H1 (cell line): ENCODE results near the gene ABL2. TPM values are rescaled to one million over a fixed set of nuclear protein-coding genes. Genes with fewer than 3 reads are reported as not detected.

Source experiments
- CTCF ChIA-PET: fragments of 300-600 bp; sonication (Branson Sonifier 250); formaldehyde crosslinking; loops from one replicate; lab custom pipeline; 2021; ENCODE audit not compliant: partially characterized antibody; lab: Charles Lee
- POLR2A ChIA-PET: fragments of 300-600 bp; sonication (Branson Sonifier 250); formaldehyde crosslinking; loops from one replicate; lab custom pipeline; 2021; ENCODE audit warnings: inconsistent platforms; ENCODE audit not compliant: partially characterized antibody; lab: Charles Lee
- DNase-seq, 2 experiments: peaks; one replicate each; pipeline versions ENCODE4 v3.0.0 to v3.0.0-alpha.2; 2010 to 2022; ENCODE audit warnings: low spot score in 2 of 2, low read depth in 1 of 2, mixed read lengths in 1 of 2
- FAIRE-seq: peaks from 2 replicates; lab custom pipeline; 2011; peaks lifted over from hg19 to GRCh38; lab: Jason Lieb, UNC
- H2AFZ ChIP-seq: 2 replicates; pipeline ENCODE4 v1.8.1; 2012; ENCODE audit warnings: low read length, inconsistent platforms
- H2AK5ac ChIP-seq: 2 replicates; pipeline ENCODE4 v1.6.1; 2013; ENCODE audit warnings: low read depth, low read length
- H2BK120ac ChIP-seq: replicated peaks from 2 replicates; pipeline ENCODE3; 2013; ENCODE audit warnings: low read depth, low read length, inconsistent platforms
- H2BK12ac ChIP-seq: 2 replicates; pipeline ENCODE4 v1.6.1; 2013; ENCODE audit warnings: low read depth, low read length
- H2BK15ac ChIP-seq: 2 replicates; pipeline ENCODE4 v1.6.1; 2013; ENCODE audit warnings: low read length
- H2BK20ac ChIP-seq: 2 replicates; pipeline ENCODE4 v1.6.1; 2013; ENCODE audit warnings: low read length
- H2BK5ac ChIP-seq: 2 replicates; pipeline ENCODE4 v1.6.1; 2013; ENCODE audit warnings: low read depth, low read length
- H3K14ac ChIP-seq: 2 replicates; pipeline ENCODE4 v1.6.1; 2013; ENCODE audit warnings: inconsistent platforms; ENCODE audit not compliant: insufficient read length
- H3K18ac ChIP-seq: 2 replicates; pipeline ENCODE4 v1.6.1; 2013; ENCODE audit warnings: low read length; ENCODE audit errors: extremely low read depth
- H3K23ac ChIP-seq: 2 replicates; pipeline ENCODE4 v1.6.1; 2013; ENCODE audit warnings: inconsistent platforms; ENCODE audit not compliant: insufficient read length
- H3K23me2 ChIP-seq: 2 replicates; pipeline ENCODE4 v1.6.1; 2013; ENCODE audit warnings: low read depth, low read length
- H3K27ac ChIP-seq: 2 replicates; pipeline ENCODE4 v1.6.1; 2011; ENCODE audit warnings: low read depth, low read length, inconsistent platforms
- H3K27me3 ChIP-seq, 4 experiments: replicated peaks in 1 of 4; 1 replicate in 1 of 4; 2 replicates in 3 of 4; pipeline versions ENCODE4 v1.6.1 to v1.8.1; 2011 to 2013; ENCODE audit warnings: low read length in 3 of 4, mild to moderate bottlenecking in 3 of 4, inconsistent platforms in 2 of 4, mixed read lengths in 2 of 4, moderate library complexity in 1 of 4; ENCODE audit not compliant: control insufficient read depth in 3 of 4, insufficient read depth in 3 of 4; ENCODE audit errors: extremely low read depth in 1 of 4
- H3K36me3 ChIP-seq, 4 experiments: 2 replicates each; pipeline versions ENCODE4 v1.6.1 to v1.8.1; 2011 to 2013; ENCODE audit warnings: mild to moderate bottlenecking in 4 of 4, low read length in 3 of 4, moderate library complexity in 2 of 4, control low read depth in 1 of 4, inconsistent platforms in 1 of 4; ENCODE audit not compliant: insufficient read depth in 4 of 4, control insufficient read depth in 2 of 4
- H3K4ac ChIP-seq: replicated peaks from 2 replicates; pipeline ENCODE3; 2013; ENCODE audit warnings: low read length, low read depth, mixed read lengths, inconsistent platforms; ENCODE audit not compliant: insufficient read length
- H3K4me1 ChIP-seq, 4 experiments: replicated peaks in 1 of 4; 1 replicate in 1 of 4; 2 replicates in 3 of 4; pipeline versions ENCODE4 v1.6.1 to v1.8.1; 2011 to 2013; ENCODE audit warnings: low read length in 3 of 4, inconsistent platforms in 2 of 4, mixed read lengths in 1 of 4; ENCODE audit not compliant: insufficient read depth in 4 of 4, control insufficient read depth in 3 of 4
- H3K4me2 ChIP-seq, 2 experiments: 2 replicates each; pipeline versions ENCODE4 v1.6.1 to v1.8.1; 2011 to 2013; ENCODE audit warnings: low read depth in 2 of 2, low read length in 2 of 2, control low read depth in 1 of 2, inconsistent platforms in 1 of 2, mild to moderate bottlenecking in 1 of 2; ENCODE audit not compliant: insufficient read depth in 1 of 2
- H3K4me3 ChIP-seq, 4 experiments: fragments of 200-600, 300-600 bp in 1 of 4; sonication (generic), shearing (Covaris generic), sonication (Bioruptor Twin) in 1 of 4; 2 replicates each; pipeline versions ENCODE4 v1.5.1 to v1.8.1; 2011 to 2016; ENCODE audit warnings: low read length in 4 of 4, low read depth in 3 of 4, control low read depth in 2 of 4, inconsistent platforms in 2 of 4, mild to moderate bottlenecking in 2 of 4, mixed read lengths in 1 of 4, moderate library complexity in 1 of 4; ENCODE audit not compliant: insufficient read depth in 2 of 4; ENCODE audit errors: extremely low read depth in 1 of 4
- H3K56ac ChIP-seq: replicated peaks from 2 replicates; pipeline ENCODE3; 2013; ENCODE audit warnings: low read depth, mild to moderate bottlenecking, mixed read lengths, low read length, inconsistent platforms; ENCODE audit not compliant: insufficient read length
- H3K79me1 ChIP-seq: 2 replicates; pipeline ENCODE4 v1.6.1; 2013; ENCODE audit warnings: low read depth, low read length, control low read depth
- H3K79me2 ChIP-seq, 2 experiments: 2 replicates each; pipeline versions ENCODE4 v1.6.1 to v1.8.1; 2012 to 2013; ENCODE audit warnings: low read length in 2 of 2, mild to moderate bottlenecking in 2 of 2, inconsistent platforms in 1 of 2; ENCODE audit not compliant: insufficient read depth in 2 of 2, control insufficient read depth in 1 of 2
- H3K9ac ChIP-seq, 4 experiments: replicated peaks in 1 of 4; 1 replicate in 1 of 4; 2 replicates in 3 of 4; pipeline versions ENCODE4 v1.6.1 to v1.8.1; 2011 to 2013; ENCODE audit warnings: low read depth in 3 of 4, low read length in 3 of 4, control low read depth in 2 of 4, mild to moderate bottlenecking in 2 of 4, moderate library complexity in 2 of 4, inconsistent platforms in 1 of 4; ENCODE audit errors: extremely low read depth in 1 of 4
- H3K9me3 ChIP-seq, 2 experiments: 2 replicates each; pipeline versions ENCODE4 v1.6.1 to v1.8.1; 2012 to 2013; ENCODE audit warnings: mild to moderate bottlenecking in 2 of 2, moderate library complexity in 2 of 2, control low read depth in 1 of 2, inconsistent platforms in 1 of 2, low read depth in 1 of 2, low read length in 1 of 2, mixed read lengths in 1 of 2; ENCODE audit not compliant: insufficient read depth in 2 of 2
- H4K20me1 ChIP-seq, 2 experiments: replicated peaks in 1 of 2; 2 replicates each; pipeline versions ENCODE3 to v1.8.1; 2011 to 2013; ENCODE audit warnings: inconsistent platforms in 2 of 2, low read length in 2 of 2, mild to moderate bottlenecking in 1 of 2; ENCODE audit not compliant: insufficient read depth in 2 of 2, control insufficient read depth in 1 of 2
- H4K5ac ChIP-seq: 2 replicates; pipeline ENCODE4 v1.6.1; 2013; ENCODE audit warnings: low read length, low read depth, mixed read lengths, inconsistent platforms; ENCODE audit not compliant: insufficient read length
- H4K8ac ChIP-seq: 2 replicates; pipeline ENCODE4 v1.8.0; 2013; ENCODE audit warnings: mild to moderate bottlenecking, moderate library complexity, low read length, inconsistent platforms; ENCODE audit not compliant: insufficient read depth; ENCODE audit errors: extremely low read depth
- H4K91ac ChIP-seq: replicated peaks from 2 replicates; pipeline ENCODE3; 2013; ENCODE audit warnings: low read length, mixed read lengths, inconsistent platforms; ENCODE audit not compliant: insufficient read length
- ASH2L ChIP-seq: fragments of 200-600, 300-600 bp; sonication (generic); IDR thresholded peaks from one replicate; pipeline ENCODE4 v1.7.1; 2017; ENCODE audit warnings: low read length
- FOSL1 ChIP-seq: IDR thresholded peaks from 2 replicates; pipeline ENCODE4 v1.6.1; 2011; ENCODE audit warnings: mild to moderate bottlenecking, low read depth, low read length, moderate library complexity; ENCODE audit not compliant: insufficient read depth
- HDAC2 ChIP-seq, 2 experiments: fragments of 300-600 bp in 1 of 2; sonication (generic) in 1 of 2; IDR thresholded peaks; 2 replicates each; pipeline ENCODE4 v1.6.1; 2011 to 2012; ENCODE audit warnings: low read depth in 2 of 2, low read length in 2 of 2, mild to moderate bottlenecking in 2 of 2, moderate library complexity in 2 of 2, borderline replicate concordance in 1 of 2, inconsistent platforms in 1 of 2
- KDM4A ChIP-seq: IDR thresholded peaks from one replicate; pipeline ENCODE4 v1.7.1; 2012; ENCODE audit warnings: low read depth, mild to moderate bottlenecking, moderate library complexity, low read length, inconsistent platforms; ENCODE audit not compliant: severe bottlenecking
- NRF1 ChIP-seq: IDR thresholded peaks from 2 replicates; pipeline ENCODE4 v1.6.1; 2011; ENCODE audit warnings: mild to moderate bottlenecking, low read depth, low read length, improper control_type of control experiment
- SUZ12 ChIP-seq: fragments of 200-600 bp; sonication (generic); IDR thresholded peaks from 2 replicates; pipeline ENCODE4 v1.6.1; 2012; ENCODE audit warnings: mild to moderate bottlenecking, inconsistent platforms, low read length, moderate library complexity, mixed read lengths
- WGBS, 2 experiments: shearing (Covaris generic) in 1 of 2; methylation state at CpG; one replicate each; pipeline versions ENCODE4 v1.1.6 to v1.1.7; 2013 to 2015; ENCODE audit warnings: low lambda C conversion rate in 2 of 2, mixed read lengths in 2 of 2, inconsistent platforms in 1 of 2, low coverage in 1 of 2, missing lambda C conversion rate in 1 of 2; ENCODE audit not compliant: insufficient replicate concordance in 2 of 2, insufficient coverage in 1 of 2, insufficient read length in 1 of 2; ENCODE audit errors: extremely low coverage in 1 of 2, missing lambda C conversion rate in 1 of 2; 5-methylcytosine and 5-hydroxymethylcytosine counted together
- polyA plus RNA-seq, 7 experiments: library from polyadenylated mRNA; depleted of rRNA in 3 of 7; stranded (reverse) in 5 of 7; unstranded in 2 of 7; fragments of >200 nt in 5 of 7; fragments of 200-250 nt in 2 of 7; gene quantifications; 1 replicate in 5 of 7; 2 replicates in 1 of 7; 4 replicates in 1 of 7; pipeline versions ENCODE4 v1.2.1 to v1.2.3, GENCODE V29; 2011 to 2013; ENCODE audit warnings: missing spikeins in 2 of 7, mixed read lengths in 2 of 7
- total RNA-seq: library from RNA; stranded (reverse); fragmentation: NEBNext Ultra II Directional; extraction: Animal tissue kit (Norgen Biotek cat#: 25700); gene quantifications from 2 replicates; pipeline ENCODE4 v1.2.1, GENCODE V29; 2021

ABL2 gene
- total and polyA plus RNA-seq, 2 of the 8 experiments (the other 6 are each of a cell fraction or from before 2014, with no cell fraction given), result 4.5 to 19.1 TPM

- Histone ChIP-seq H3K4me1 (no peaks in the 10 kb centered on the region), H2BK12ac (no peak overlapping the region), H4K5ac (no peak overlapping the region), H3K9me3 (no peaks in the 10 kb centered on the region), H3K79me1 (peaks cover 3% of the 10 kb centered on the region; the same call in 1 of the 2 replicates), H2AFZ (no peak overlapping the region), H3K23me2 (no peaks in the 10 kb centered on the region), H4K91ac (no peak overlapping the region), H3K27me3 (no peaks in the 10 kb centered on the region), H4K20me1 (no peaks in the 10 kb centered on the region), H3K4ac (no peak overlapping the region), H3K36me3 (peaks cover 0 to 7% (median 0%) of the 10 kb centered on the region in 4 experiments; a peak in 1 of 8 replicates), H4K8ac (no peak overlapping the region), H2BK20ac (no peak overlapping the region), H2BK120ac (no peak overlapping the region), H3K9ac (no peak overlapping the region), H3K4me3 (no peak overlapping the region), H3K79me2 (no peaks in the 10 kb centered on the region), H2BK15ac (no peak overlapping the region), H3K18ac (no peak overlapping the region), H3K4me2 (no peak overlapping the region), H2AK5ac (no peak overlapping the region), H2BK5ac (no peak overlapping the region), H3K27ac (no peak overlapping the region), H3K14ac (no peak overlapping the region), H3K23ac (no peak overlapping the region), H3K56ac (no peak overlapping the region)
- WGBS, 2 experiments, result 86% methylated on average over 1 of the region's 1 CpG; no CpG with 5 or more reads in 1 of the 2 experiments
- DNase-seq (no peak), FAIRE-seq (no peak)
- POLR2A ChIA-PET, result no interaction called here
- CTCF ChIA-PET, result no interaction called here
- TF ChIP-seq SUZ12 (no peak), FOSL1 (no peak), NRF1 (no peak), ASH2L (no peak), HDAC2 (IDR thresholded peaks at IDR 0.05; ENCODE audit: borderline replicate concordance in 1 of 2, low read depth in 2 of 2, low read length in 2 of 2) (no peak), KDM4A (no peak)
These were observed 104.6 kb downstream of the ABL2 start for GRCh38 chr1:179124873-179125272.
